ACHN (cell line): ENCODE results near the gene MDP1.
"Not testable (repeated sequence)": the region's sequence is repeated elsewhere in the genome, so short reads cannot be mapped to it uniquely, and the experiment has no call there.

Experiments used
- DNase-seq: peaks from one replicate; pipeline ENCODE4 v3.0.0-alpha.2; 2015
- in situ Hi-C: cut with HindIII; loops from 2 replicates; pipeline ENCODE4 v1.10.0; 2017; ENCODE audit warnings: low sequenced_read_pairs, low pct_ligation_motif_present, low pct_unique_long_range_greater_than_20kb

Gene MDP1

GRCh38 chr14:24252289-24253124 lies 36.6 kb upstream of the MDP1 start:
- in situ Hi-C loops = no loop called here
- no peak for DNase-seq

- no peak for DNase-seq
- in situ Hi-C loops = no loop called here
Observed at GRCh38 chr14:24251880-24252288, 36.0 kb upstream of the MDP1 start.

GRCh38 chr14:24250354-24250753 lies 34.5 kb upstream of the MDP1 start:
- no peak for DNase-seq
- in situ Hi-C loops = no loop called here

DNA sequence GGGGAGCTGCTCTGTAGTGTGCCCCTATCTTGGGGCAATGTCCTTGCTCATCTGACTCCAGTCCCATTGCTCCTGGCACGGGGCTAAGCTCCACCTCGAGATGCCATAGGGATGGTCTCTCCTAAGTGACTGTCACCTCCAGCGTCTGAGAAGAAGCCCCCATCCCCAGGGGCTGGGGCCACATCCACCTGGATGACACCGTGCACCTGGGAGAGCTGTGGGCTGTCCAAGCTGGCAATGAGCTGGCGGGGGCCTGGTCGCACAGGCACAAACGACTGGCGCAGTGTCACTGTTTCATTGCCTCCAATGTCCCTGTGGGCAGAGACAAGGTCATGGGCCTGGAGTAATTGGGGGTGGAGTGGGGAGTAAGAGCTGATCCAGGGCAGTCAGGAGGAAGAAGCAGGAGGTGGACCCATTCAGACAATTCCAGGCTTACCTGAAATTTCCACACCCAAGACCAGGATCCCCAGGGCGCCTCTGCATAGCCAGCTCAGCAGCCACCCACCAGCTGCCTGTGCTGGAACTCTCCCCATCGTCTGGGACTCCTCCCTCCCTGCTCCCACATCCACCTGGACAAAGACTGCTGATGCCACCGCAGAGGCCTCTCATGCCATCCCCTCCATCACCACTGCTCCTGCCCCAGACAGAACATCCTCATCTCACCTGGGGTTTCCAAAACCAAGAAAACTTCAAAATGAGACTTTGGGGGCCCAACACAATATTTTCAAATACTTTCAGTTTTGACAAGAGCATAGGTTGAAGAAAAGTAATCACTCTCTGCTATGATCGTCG lies 33.6 kb upstream of the MDP1 start:
- DNase-seq = no peak
- in situ Hi-C loops = no loop called here

- in situ Hi-C loops = no loop called here
- DNase-seq = no peak
Observed at GRCh38 chr14:24247422-24247821, 31.6 kb upstream of the MDP1 start.

DNA sequence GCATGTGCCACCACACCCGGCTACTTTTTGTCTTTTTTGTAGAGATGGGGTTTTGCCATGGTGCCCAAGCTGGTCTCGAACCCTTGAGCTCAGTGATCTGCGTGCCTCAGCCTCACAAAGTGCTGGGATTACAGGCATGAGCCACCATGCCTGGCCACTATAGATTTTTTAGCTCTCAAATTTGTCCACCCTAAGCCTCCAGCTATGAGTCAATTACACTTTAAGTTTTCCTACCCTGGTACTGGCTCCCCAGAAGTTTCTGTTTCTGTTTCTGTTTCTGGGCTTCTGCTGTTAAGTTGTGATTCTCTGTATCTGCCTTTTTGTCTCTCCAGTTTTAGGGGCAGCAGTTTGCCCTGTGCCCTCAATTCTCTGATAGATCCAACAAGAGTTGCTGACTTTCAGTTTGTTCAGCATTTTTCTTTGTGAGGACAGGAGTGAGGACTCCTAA lies 30.9 kb upstream of the MDP1 start:
- in situ Hi-C loops = no loop called here
- DNase-seq = no peak

GRCh38 chr14:24245350-24245749 lies 29.5 kb upstream of the MDP1 start:
- in situ Hi-C loops, DNase-seq: not testable (repeated sequence)

DNA sequence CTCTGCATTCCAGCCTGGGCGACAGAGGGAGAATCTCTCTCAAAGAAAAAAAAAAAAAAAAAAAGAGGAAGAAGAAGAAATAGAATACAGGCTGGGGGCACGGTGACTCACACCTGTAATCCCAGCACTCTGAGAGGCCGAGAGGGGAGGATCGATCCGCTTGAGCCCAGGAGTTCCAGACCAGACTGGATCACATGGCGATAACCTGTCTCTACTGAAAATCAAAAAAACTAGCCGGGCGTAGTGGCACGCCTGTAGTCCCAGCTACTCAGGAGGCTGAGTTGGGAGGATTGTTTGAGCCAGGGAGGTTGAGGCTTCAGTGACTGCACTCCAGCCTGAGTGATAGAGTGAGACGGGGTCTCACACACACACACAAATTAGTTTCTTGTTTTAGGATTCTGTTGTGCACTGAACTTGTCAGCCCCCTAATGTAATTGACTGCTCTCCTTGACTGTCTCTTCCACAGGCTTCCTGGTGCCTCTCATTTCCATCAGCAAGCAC lies 27.5 kb upstream of the MDP1 start:
- DNase-seq = peak; percentile 15
- in situ Hi-C loops = no loop called here

DNA sequence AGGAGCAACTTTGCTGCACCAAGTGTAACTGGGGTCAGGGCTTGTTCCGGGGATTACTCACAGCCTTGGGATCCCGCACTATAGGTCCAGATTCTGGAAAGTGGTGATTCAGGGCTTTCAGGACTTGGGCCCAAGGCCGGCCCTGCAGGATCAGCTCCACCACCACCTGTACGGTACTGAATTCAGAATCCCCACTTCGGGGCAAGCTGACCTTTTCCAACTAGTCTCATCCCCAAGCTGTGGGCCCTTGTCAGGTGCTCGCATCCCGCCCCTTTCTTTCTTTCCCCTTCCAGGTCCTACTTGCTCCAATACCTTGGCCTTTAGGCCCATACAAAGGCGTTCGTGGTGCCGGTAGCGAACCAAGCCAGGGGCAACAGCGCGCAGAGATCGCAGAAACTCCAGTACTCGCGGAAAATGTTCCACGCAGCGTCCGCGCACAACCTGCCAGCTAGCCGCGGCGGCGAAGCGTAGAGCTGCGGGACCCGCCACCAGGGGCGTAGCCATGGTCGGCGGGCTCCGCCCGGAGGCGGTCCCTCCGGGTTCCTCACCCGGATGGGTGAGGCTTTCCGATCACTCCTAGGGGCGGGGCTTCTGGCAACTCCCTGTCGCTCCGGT lies 26.1 kb upstream of the MDP1 start:
- DNase-seq = peak; percentile 88
- in situ Hi-C loops = no loop called here

- in situ Hi-C loops = no loop called here
- no peak for DNase-seq
Observed at GRCh38 chr14:24240110-24240918, 24.4 kb upstream of the MDP1 start.

GRCh38 chr14:24238527-24239037 lies 22.7 kb upstream of the MDP1 start:
- in situ Hi-C loops = no loop called here
- DNase-seq = no peak

- in situ Hi-C loops = no loop called here
- no peak for DNase-seq
Observed at GRCh38 chr14:24238123-24238522, 22.3 kb upstream of the MDP1 start.

DNA sequence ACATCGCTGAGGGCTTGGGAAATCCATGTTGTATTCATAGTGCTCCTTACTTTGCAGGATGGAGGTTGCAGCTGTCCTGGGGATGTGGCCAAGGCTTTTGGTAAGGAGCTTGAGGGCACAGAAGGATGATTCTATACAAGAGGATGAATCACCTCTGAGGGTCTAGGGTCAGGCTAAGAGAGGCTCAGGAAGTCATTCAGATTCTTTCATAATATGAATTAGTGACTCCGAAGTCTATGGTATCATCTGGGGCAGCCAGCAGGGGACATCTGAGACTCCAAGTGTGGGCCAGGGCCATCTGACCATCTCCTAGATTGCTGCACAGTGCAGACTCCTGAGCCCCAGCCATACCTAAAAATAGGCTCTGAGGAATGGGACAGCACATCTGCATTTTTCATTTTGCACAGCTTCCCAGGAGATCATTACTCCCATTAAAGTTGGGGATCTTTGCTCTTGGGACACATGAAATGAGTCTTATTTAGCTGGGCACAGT lies 21.6 kb upstream of the MDP1 start:
- in situ Hi-C loops = no loop called here
- no peak for DNase-seq

DNA sequence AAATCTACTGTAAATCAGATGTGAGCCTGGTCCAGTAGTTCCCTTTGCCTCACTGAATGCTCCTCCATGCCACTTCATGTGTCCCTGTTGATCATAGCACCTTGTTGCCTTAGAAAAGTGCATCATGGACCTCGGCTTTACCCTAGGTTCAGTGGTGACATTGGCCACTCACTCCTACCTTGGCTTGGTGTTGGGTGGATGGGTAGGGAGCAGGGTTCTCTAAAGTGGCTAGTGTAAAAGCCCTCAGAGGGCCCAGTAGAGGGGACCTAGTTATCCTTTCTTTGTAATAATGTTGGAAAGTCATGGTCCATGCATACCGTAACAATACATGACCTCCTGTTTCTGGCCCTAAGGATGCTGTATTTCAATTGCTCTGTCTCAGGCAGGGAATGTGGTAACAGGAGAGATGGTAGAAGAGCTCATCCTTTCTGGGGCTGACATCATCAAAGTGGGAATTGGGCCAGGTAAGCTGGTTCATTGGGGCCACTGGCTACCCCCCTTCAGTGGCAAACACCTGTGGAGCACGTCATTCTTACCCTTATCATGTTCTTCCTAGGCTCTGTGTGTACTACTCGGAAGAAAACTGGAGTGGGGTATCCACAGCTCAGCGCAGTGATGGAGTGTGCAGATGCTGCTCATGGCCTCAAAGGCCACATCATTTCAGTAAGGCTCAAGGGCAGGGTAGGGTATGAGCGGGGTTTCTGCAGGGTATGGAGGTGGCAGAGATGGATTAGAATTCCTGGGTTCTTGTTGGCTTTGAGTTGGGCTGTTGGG lies 21.0 kb upstream of the MDP1 start:
- in situ Hi-C loops = no loop called here
- DNase-seq = no peak

DNA sequence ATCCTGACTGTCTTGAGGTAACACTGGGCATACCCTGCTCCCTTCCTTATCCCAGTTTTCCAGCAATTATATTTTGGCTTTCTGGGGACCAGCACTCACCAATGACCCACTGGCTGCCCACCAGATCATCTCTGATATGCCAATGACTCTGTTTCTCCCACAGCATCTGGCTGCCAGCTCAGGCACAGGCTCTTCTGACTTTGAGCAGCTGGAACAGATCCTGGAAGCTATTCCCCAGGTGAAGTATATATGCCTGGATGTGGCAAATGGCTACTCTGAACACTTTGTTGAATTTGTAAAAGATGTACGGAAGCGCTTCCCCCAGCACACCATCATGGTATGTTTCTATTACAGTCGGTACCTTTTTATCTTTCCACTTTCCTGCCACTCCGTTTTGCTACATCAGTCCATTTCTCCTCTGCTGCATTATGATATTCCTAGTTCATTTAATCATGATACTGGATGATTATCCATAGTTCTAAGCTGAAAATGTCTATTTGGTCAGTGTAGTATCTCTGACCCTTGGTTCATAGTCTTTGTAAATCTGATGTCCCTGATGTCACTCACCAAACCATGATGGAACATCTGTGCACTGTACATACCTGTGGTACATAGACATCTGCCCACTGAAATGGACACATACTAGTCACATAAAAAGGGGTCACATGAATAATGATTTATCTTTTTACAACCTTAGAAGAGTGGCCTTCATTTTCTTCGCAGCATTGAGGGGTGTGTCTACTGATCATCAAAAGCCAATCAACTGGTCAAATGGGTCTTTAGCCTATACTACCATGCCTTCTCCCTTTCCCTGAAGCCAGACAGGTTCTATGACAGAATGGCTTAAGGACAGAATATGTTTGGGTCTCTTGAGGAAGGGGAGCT lies 20.2 kb upstream of the MDP1 start:
- DNase-seq = no peak
- in situ Hi-C loops = no loop called here
